Osteoblast (primary cell): Measurements from ENCODE around the gene RSPO3. TPM values are rescaled to one million over a fixed set of nuclear protein-coding genes. Genes with fewer than 3 reads are reported as not detected.
A peak's percentile ranks its signal among the peaks of the same experiment; 100 is the strongest.

ENCODE experiments used
- DNase-seq: peaks from one replicate; pipeline ENCODE4 v3.0.0; 2011; ENCODE audit warnings: low spot score, mixed read lengths; ENCODE audit not compliant: insufficient read length; ENCODE audit errors: missing footprints
- H2AFZ ChIP-seq: 2 replicates; pipeline ENCODE4 v1.6.0; 2011; ENCODE audit warnings: mild to moderate bottlenecking, low read length
- H3K27ac ChIP-seq: 2 replicates; pipeline ENCODE4 v1.5.1; 2011; ENCODE audit warnings: mild to moderate bottlenecking, low read depth, low read length, moderate library complexity
- H3K27me3 ChIP-seq: 2 replicates; pipeline ENCODE4 v1.6.0; 2012; ENCODE audit warnings: mild to moderate bottlenecking, control low read depth, inconsistent platforms, low read length, moderate library complexity; ENCODE audit not compliant: insufficient read depth
- H3K36me3 ChIP-seq: 2 replicates; pipeline ENCODE4 v1.5.1; 2011; ENCODE audit warnings: mild to moderate bottlenecking, low read length, control low read depth, moderate library complexity; ENCODE audit not compliant: insufficient read depth
- H3K4me1 ChIP-seq: 2 replicates; pipeline ENCODE4 v1.5.1; 2011; ENCODE audit warnings: mild to moderate bottlenecking, low read length, control low read depth, moderate library complexity; ENCODE audit not compliant: insufficient read depth
- H3K4me2 ChIP-seq: 2 replicates; pipeline ENCODE4 v1.6.0; 2011; ENCODE audit warnings: mild to moderate bottlenecking, low read length; ENCODE audit not compliant: insufficient read depth
- H3K4me3 ChIP-seq: fragments of 200-600 bp; sonication (generic); 3 replicates; pipeline ENCODE4 v1.5.1; 2012; ENCODE audit warnings: mild to moderate bottlenecking, low read length, inconsistent platforms; ENCODE audit not compliant: insufficient read depth
- H3K79me2 ChIP-seq: 2 replicates; pipeline ENCODE4 v1.6.0; 2012; ENCODE audit warnings: mild to moderate bottlenecking, low read length, control low read depth, inconsistent platforms; ENCODE audit not compliant: insufficient read depth
- H3K9me3 ChIP-seq: 2 replicates; pipeline ENCODE4 v1.5.1; 2011; ENCODE audit warnings: low read depth, low read length, control low read depth
- H4K20me1 ChIP-seq: 2 replicates; pipeline ENCODE4 v1.6.0; 2012; ENCODE audit warnings: mild to moderate bottlenecking, low read length, control low read depth; ENCODE audit not compliant: insufficient read depth
- CTCF ChIP-seq: IDR thresholded peaks from 2 replicates; pipeline ENCODE4 v1.5.1; 2011; ENCODE audit warnings: mild to moderate bottlenecking, low read depth, low read length, moderate library complexity; ENCODE audit errors: extremely low read depth
- total RNA-seq: library from RNA; depleted of rRNA; stranded (reverse); fragments of >200 nt; gene quantifications from 2 replicates; pipeline ENCODE4 v1.2.3, GENCODE V29; 2012

The RSPO3 gene
- total RNA-seq, 1 donor, result 1.8 TPM

- DNase-seq, result no peak
- TF ChIP-seq CTCF, result no peak
- no peaks in the 10 kb centered on the region for H3K79me2 ChIP-seq
- no peaks in the 10 kb centered on the region for H3K4me1 ChIP-seq
- no peak overlapping the region for H3K4me2 ChIP-seq
- no peak overlapping the region for H3K27ac ChIP-seq
- H3K9me3 ChIP-seq, result no peaks in the 10 kb centered on the region
- H3K4me3 ChIP-seq, result no peak overlapping the region
- peaks cover 3% of the 10 kb centered on the region for H3K27me3 ChIP-seq
- no peaks in the 10 kb centered on the region for H3K36me3 ChIP-seq
- no peaks in the 10 kb centered on the region for H4K20me1 ChIP-seq
- H2AFZ ChIP-seq, result no peak overlapping the region
Observed at GRCh38 chr6:127131772-127132376, 13.4 kb downstream of the RSPO3 start.

GRCh38 chr6:127134136-127134535 is 15.7 kb downstream of the RSPO3 start:
- Histone ChIP-seq H3K4me3 (no peak overlapping the region), H3K4me2 (no peak overlapping the region), H4K20me1 (no peaks in the 10 kb centered on the region), H3K27me3 (no peaks in the 10 kb centered on the region), H2AFZ (no peak overlapping the region), H3K36me3 (no peaks in the 10 kb centered on the region), H3K27ac (no peak overlapping the region), H3K4me1 (no peaks in the 10 kb centered on the region), H3K9me3 (no peaks in the 10 kb centered on the region), H3K79me2 (no peaks in the 10 kb centered on the region)
- no peak for TF ChIP-seq CTCF
- no peak for DNase-seq

GRCh38 chr6:127136786-127137185 is 18.3 kb downstream of the RSPO3 start:
- Histone ChIP-seq H3K4me3 (no peak overlapping the region), H3K4me1 (no peaks in the 10 kb centered on the region), H4K20me1 (no peaks in the 10 kb centered on the region), H3K27ac (no peak overlapping the region), H3K79me2 (no peaks in the 10 kb centered on the region), H3K36me3 (no peaks in the 10 kb centered on the region), H3K27me3 (no peaks in the 10 kb centered on the region), H2AFZ (no peak overlapping the region), H3K9me3 (no peaks in the 10 kb centered on the region), H3K4me2 (no peak overlapping the region)
- TF ChIP-seq CTCF, result no peak
- no peak for DNase-seq

GRCh38 chr6:127146932-127147331 is 28.5 kb downstream of the RSPO3 start:
- no peak for TF ChIP-seq CTCF
- Histone ChIP-seq H3K4me1 (peaks cover 11% of the 10 kb centered on the region), H3K79me2 (no peaks in the 10 kb centered on the region), H3K4me2 (peak overlapping the region; percentile 65), H3K27me3 (no peaks in the 10 kb centered on the region), H3K36me3 (no peaks in the 10 kb centered on the region), H3K27ac (no peak overlapping the region), H3K4me3 (no peak overlapping the region), H2AFZ (peak overlapping the region; percentile 36), H4K20me1 (no peaks in the 10 kb centered on the region), H3K9me3 (no peaks in the 10 kb centered on the region)
- no peak for DNase-seq
